Motor neuron (in vitro differentiated cells): ENCODE results near the gene ZRANB1. TPM values are rescaled to one million over a fixed set of nuclear protein-coding genes. Genes with fewer than 3 reads are reported as not detected.

Experiments
- ATAC-seq, 8 experiments: fragments of 200-7000 bp; cut with Tn5 transposase; replicated peaks in 6 of 8; 2 replicates each; pipeline ENCODE4 v1.8.0; 2021; ENCODE audit warnings: mild to moderate bottlenecking in 8 of 8, moderate library complexity in 8 of 8
- H3K27ac ChIP-seq, 2 donors: fragments of 250-450 bp; sonication (Bioruptor Pico); 2 replicates each; pipeline ENCODE4 v1.9.0; 2021; ENCODE audit warnings: antibody characterized with exemption in 2 of 2, mild to moderate bottlenecking in 2 of 2, moderate library complexity in 1 of 2
- H3K4me1 ChIP-seq, 2 donors: fragments of 250-450 bp; sonication (Bioruptor Pico); replicated peaks in 1 of 2; 2 replicates each; pipeline ENCODE4 v1.6.1; 2021; ENCODE audit warnings: antibody characterized with exemption in 2 of 2, mild to moderate bottlenecking in 2 of 2, moderate library complexity in 1 of 2
- H3K4me3 ChIP-seq, 5 donors: fragments of 250-450 bp; sonication (Bioruptor Pico); 2 replicates each; pipeline ENCODE4 v1.9.0; 2021; ENCODE audit warnings: antibody characterized with exemption in 5 of 5, mild to moderate bottlenecking in 5 of 5, moderate library complexity in 4 of 5
- WGBS, 10 experiments: fragments of 450-650 bp; shearing (Covaris generic); methylation state at CpG; one replicate each; pipeline ENCODE4 v1.0.0; 2022; 5-methylcytosine and 5-hydroxymethylcytosine counted together
- in situ Hi-C, 9 experiments: fragments of 400-800 bp; cut with MboI; loops; one replicate each; pipeline ENCODE4 v1.15.0; 2021; ENCODE audit warnings: low sequenced_read_pairs in 9 of 9, low pct_unique_long_range_greater_than_20kb in 2 of 9; ENCODE audit not compliant: unreplicated experiment in 9 of 9
- total RNA-seq, 8 experiments: library from RNA; unstranded; fragments of 300-600 nt; gene quantifications; 2 replicates each; pipeline versions ENCODE4 v1.2.3 to v1.2.4, GENCODE V29; 2022

The ZRANB1 gene
- total RNA-seq, 8 experiments from 2014 or later: 13.7 to 29.1 (median 23.7) TPM

DNA sequence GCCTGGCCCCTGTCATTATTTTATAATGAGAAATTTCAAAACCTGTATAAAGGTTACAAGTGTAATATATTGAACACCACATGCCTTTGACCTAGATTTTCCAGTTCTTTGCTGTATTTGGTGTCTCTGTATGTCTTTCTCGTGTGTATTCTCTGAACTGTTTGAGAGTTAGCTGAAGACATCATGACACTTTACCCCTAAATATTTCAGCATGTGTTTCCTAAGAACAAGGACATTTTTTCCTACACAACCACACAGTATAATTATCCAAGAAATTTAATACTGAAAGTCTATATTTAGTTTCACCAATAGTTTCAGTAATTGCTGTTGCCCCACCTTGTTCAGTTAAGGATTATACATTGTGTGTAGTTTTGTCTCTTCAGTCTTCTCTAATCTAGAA lies 14.8 kb downstream of the ZRANB1 start:
- 33 to 100% (median 95%) methylated on average over 1 of the region's 1 CpG; no CpG with 5 or more reads in 4 of the 10 experiments for WGBS, 10 experiments
- ATAC-seq: no peak
- in situ Hi-C loops: no loop called here
- Histone ChIP-seq H3K4me1 (peaks cover 5 to 6% of the 10 kb centered on the region in 2 donors), H3K27ac (no peak overlapping the region), H3K4me3 (no peak overlapping the region)

DNA sequence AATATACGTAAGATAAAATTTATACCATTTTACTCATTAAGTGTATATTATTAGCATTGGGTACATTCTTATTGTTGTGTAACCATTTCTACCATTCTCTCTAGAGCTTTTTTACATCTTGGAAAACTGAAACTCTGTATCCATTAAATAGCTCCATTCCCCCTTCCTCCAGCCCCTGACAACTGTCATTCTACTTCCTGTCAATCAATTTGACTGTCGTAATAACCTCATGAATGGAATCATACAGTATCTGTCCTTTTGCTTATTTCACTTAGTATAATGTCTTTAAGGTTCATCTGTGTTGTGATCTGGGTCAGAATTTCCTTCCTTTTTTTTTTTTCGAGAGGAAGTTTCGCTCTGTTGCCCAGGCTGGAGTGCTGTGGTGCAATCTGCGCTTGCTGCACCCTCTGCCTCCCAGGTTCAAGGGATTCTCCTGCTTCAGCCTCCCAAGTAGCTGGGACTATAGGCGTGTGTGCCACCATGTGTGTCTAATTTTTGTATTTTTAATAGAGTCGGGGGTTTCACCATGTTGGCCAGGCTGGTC lies 15.6 kb downstream of the ZRANB1 start:
- WGBS, 10 experiments: 88 to 100% (median 100%) methylated on average over 1 to 4 of the region's 7 CpGs; no CpG with 5 or more reads in 1 of the 10 experiments
- no peak overlapping the region for H3K4me3 ChIP-seq

DNA sequence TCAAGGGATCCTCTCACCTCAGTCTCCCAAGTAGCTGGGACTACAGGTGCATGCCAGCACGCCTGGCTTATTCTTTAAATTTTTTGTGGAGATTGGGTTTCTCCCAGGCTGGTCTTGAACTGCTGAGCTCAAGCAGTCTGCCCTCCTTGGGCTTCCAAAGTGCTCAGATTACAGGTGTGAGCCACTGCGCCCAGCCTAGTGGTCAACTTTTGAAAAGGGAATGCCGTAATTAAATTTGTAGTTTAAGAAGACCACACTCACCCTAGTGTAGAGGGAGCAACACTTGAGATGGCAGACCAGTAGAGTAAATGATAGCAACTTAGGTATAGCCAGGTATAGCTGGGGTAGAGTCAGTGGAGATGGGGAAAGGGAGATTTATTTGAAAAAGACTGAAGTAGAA lies 17.6 kb downstream of the ZRANB1 start:
- in situ Hi-C loops: no loop called here
- Histone ChIP-seq H3K27ac (no peak overlapping the region), H3K4me3 (no peak overlapping the region), H3K4me1 (peaks cover 5 to 6% of the 10 kb centered on the region in 2 donors)
- no peak for ATAC-seq
- 83 to 100% (median 100%) methylated on average over 1 to 3 of the region's 3 CpGs; no CpG with 5 or more reads in 4 of the 10 experiments for WGBS, 10 experiments

More for the DNA sequence above, 15.6 kb downstream of the ZRANB1 start:
- no peak overlapping the region for H3K27ac ChIP-seq
- in situ Hi-C loops: no loop called here
- ATAC-seq: no peak
- H3K4me1 ChIP-seq: peaks cover 5 to 6% of the 10 kb centered on the region in 2 donors

DNA sequence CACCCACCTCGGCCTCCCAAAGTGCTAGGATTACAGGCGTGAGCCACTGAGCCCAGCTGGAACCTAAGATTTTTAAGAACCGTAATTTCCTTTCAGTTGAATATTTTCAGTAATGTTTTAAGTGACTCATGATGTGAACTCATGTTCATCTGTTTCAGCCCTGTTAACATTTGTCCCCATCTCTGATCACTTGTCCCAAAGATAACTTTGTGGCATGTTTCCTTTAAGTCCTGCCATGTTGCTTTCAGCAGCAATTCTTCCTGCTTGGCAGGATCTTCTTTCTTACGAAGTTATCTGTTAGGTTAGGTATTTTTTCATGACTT lies 19.3 kb downstream of the ZRANB1 start:
- no peaks in the 10 kb centered on the region for H3K4me1 ChIP-seq
- H3K27ac ChIP-seq: no peak overlapping the region
- 16 to 100% (median 80%) methylated on average over 1 to 4 of the region's 4 CpGs; no CpG with 5 or more reads in 1 of the 10 experiments for WGBS, 10 experiments
- no peak overlapping the region for H3K4me3 ChIP-seq
- in situ Hi-C loops: no loop called here
- no peak for ATAC-seq

DNA sequence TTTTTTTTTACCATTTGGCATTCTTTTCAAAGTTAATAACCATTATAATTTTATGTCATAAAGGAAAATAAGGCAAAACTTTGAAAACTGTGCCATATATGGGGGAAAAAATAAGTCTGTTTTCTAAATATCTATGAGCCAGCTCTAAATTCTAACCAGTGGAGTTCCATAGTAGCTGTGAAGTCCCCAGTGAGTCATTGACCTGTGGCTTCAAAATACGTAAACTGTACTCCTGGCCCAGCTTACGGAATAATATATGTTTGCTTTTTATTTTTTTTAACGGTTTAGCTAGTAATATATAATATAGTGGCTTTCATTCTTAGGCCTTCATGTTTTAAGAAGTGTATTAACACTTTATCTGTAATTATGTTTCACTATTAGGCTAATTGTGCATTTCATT lies 20.5 kb downstream of the ZRANB1 start:
- in situ Hi-C loops: no loop called here
- Histone ChIP-seq H3K27ac (no peak overlapping the region), H3K4me3 (no peak overlapping the region), H3K4me1 (no peaks in the 10 kb centered on the region)
- no peak for ATAC-seq
- 60 to 100% (median 89%) methylated on average over 1 to 3 of the region's 3 CpGs for WGBS, 10 experiments

DNA sequence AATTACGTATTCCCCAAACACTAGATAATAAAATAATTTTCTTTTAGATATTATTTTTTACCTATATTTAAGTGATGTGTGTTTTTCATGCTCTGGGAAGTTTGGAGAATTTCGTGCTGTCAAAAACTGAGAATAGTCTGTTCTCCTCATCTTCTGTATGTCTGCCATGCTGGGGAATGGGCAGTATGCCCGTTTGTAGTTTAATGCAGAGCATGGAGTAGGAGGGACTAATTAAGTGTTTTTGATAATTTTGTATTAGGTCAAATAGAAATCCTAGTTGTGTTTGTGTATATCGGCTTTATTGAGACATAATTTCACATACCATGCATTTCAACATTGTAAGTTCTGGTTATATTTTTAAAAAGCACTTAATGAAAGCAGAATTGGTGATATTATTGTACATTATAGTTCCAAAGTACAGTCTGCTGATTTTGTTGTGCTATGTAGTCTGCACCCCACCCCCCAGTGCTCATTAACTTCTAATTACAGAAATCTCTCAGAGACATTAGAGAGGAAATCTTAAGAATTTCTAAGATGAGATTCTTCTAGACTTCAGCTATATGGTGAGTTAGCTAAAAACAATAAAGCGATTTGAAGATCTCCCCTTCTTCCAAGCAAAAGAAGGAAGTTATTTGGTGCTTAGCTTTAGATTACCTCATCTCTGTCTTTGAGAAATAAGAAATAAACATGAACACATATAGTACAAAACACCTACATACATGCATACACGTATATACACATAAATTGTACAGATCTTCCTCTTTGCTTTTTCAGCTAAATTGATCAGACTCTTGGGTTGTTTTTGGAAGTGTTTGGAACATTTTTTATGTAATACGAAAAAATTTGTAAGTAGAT lies 22.2 kb downstream of the ZRANB1 start:
- ATAC-seq: no peak
- H3K4me1 ChIP-seq: no peaks in the 10 kb centered on the region
- no peak overlapping the region for H3K27ac ChIP-seq
- H3K4me3 ChIP-seq: no peak overlapping the region
- in situ Hi-C loops: no loop called here
- WGBS, 10 experiments: 77 to 100% (median 91%) methylated on average over 3 to 7 of the region's 7 CpGs

DNA sequence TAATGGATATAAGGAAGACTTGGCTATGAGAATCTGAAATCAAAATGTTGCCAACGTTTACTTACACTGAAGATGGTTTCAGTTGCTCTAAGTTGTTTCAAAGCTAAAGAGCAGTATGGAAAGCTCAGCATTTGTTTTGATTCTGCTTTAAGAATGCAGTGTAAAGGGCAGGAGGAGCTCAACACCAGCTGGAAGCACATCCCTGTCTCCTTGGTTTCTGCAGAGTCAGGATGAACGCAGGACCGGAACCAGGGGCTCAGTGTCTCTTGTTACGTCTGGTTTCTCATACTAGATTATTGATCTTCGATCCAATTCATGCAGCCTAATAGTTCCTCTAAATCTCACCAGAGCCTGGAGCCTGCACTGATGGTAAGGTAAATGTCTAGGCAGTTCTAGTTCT lies 24.1 kb downstream of the ZRANB1 start:
- Histone ChIP-seq H3K4me3 (no peak overlapping the region), H3K4me1 (no peaks in the 10 kb centered on the region), H3K27ac (no peak overlapping the region)
- WGBS, 10 experiments: 52 to 100% (median 74%) methylated on average over 1 to 5 of the region's 5 CpGs; no CpG with 5 or more reads in 2 of the 10 experiments
- in situ Hi-C loops: no loop called here
- ATAC-seq: peak in 1 of 8 experiments; percentile 62

DNA sequence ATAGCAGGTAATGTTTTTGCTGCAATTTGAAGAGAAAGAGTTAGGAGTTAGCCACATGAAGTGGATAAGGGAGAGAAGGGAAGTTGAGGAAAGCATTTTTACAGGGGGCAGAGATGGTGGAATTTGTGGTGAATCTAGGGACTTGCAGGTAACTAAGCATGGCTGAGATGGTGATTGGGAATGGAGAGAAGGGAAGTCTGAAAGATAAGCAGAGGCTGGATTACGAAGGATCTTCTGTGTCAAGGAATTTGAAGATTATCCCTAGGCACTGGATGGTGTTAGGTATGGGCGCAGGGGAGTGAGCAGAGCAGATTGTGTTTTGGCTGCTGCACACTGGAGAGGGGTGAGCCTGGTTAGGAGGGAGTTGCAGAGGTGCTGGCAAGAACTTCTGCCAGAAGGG lies 25.3 kb downstream of the ZRANB1 start:
- ATAC-seq: no peak
- H3K4me3 ChIP-seq: no peak overlapping the region
- 80 to 100% (median 93%) methylated on average over 1 to 2 of the region's 2 CpGs; no CpG with 5 or more reads in 5 of the 10 experiments for WGBS, 10 experiments
- no peak overlapping the region for H3K27ac ChIP-seq
- in situ Hi-C loops: no loop called here
- no peaks in the 10 kb centered on the region for H3K4me1 ChIP-seq

DNA sequence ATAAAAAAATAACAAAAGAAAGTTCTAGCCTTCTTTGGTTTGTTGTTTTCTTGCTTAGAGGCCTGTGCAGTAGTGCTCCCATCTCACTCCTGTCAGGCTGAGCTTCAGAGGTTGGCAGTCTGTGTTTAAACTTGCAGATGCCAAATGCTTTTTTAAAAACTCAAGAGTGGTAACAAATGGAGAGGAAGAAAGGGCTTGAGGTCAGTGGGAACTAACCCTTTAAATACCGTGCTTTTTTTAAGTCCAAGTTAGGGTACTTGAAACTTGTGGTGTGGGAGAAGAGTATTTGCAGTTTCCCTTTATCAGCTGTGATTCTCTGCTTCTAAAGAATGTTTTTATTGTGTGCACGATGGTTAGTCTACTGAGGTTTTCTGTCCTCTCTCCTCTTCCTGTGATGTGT lies 29.4 kb downstream of the ZRANB1 start:
- peak in 1 of 8 experiments; percentile 22 for ATAC-seq
- Histone ChIP-seq H3K4me1 (no peaks in the 10 kb centered on the region), H3K4me3 (no peak overlapping the region), H3K27ac (no peak overlapping the region)
- 0 to 88% (median 53%) methylated on average over 1 to 2 of the region's 2 CpGs; no CpG with 5 or more reads in 1 of the 10 experiments for WGBS, 10 experiments
- in situ Hi-C loops: no loop called here

DNA sequence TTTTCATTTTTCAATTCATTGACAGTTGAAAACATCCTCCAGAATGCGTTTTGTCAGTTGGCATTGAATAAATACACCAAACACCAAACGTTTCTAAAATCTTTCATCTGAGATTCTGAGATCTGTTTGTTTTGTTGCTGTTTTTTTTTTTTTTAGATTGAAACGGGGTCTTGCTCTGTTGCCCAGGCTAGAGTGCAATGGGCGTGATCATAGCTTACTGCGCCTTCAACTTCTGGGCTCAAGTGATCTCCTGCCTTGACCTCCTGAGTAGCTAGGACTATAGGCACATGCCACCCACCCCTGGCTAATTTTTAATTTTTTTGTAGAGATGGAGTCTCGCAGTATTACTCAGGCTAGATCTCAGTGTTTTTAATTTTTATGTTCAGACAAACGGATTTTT lies 30.7 kb downstream of the ZRANB1 start:
- no peak overlapping the region for H3K27ac ChIP-seq
- H3K4me1 ChIP-seq: no peaks in the 10 kb centered on the region
- WGBS, 10 experiments: 68 to 100% (median 97%) methylated on average over 3 to 7 of the region's 7 CpGs; no CpG with 5 or more reads in 1 of the 10 experiments
- ATAC-seq: no peak
- in situ Hi-C loops: no loop called here
- no peak overlapping the region for H3K4me3 ChIP-seq

DNA sequence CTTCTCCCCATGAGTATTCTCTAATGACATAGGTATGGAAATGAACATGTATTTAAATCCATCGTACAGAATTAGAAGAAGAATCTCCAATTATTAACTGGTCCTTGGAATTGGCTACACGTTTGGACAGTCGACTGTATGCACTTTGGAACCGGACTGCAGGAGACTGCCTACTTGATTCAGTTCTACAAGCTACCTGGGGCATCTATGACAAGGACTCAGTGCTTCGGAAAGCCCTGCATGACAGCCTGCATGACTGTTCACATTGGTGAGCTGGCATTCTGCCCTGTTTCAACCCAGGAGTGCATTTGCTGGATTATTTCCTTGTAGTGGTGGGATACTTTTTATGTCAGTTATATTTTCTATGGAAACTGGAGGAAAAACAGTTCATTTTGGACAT lies 32.2 kb downstream of the ZRANB1 start:
- WGBS, 10 experiments: 80 to 100% (median 95%) methylated on average over 1 to 5 of the region's 5 CpGs
- H3K4me3 ChIP-seq: no peak overlapping the region

DNA sequence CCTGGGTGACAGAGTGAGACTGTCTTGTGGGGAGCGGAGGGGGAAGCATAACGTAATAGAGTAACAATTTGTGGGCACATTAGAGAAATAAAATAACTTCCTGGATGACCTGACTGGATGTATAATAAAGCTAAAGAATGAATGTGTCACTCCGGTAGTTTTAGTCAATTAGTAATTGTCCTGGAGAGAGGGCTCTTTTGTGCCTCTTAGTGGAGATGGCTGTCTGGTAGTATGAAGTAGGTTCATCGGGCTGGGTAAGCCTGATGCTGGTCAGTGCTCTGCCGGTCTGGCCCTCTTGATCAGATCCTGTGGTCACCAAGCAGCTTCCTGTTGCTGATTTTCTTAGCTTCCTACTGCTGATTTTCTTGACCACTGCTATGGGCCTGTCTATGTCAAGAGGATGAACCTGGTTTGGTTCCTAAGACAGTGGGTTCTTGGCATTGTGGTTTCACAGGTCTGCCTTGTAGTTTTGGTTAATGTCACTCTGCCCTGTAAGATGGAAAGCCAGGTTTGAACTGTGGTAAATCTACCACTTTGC lies 34.1 kb downstream of the ZRANB1 start:
- no peak overlapping the region for H3K27ac ChIP-seq
- no peak for ATAC-seq

More for the DNA sequence above, 32.2 kb downstream of the ZRANB1 start:
- in situ Hi-C loops: no loop called here
- Histone ChIP-seq H3K4me1 (peaks cover 8 to 10% of the 10 kb centered on the region in 2 donors), H3K27ac (no peak overlapping the region)
- ATAC-seq: no peak

DNA sequence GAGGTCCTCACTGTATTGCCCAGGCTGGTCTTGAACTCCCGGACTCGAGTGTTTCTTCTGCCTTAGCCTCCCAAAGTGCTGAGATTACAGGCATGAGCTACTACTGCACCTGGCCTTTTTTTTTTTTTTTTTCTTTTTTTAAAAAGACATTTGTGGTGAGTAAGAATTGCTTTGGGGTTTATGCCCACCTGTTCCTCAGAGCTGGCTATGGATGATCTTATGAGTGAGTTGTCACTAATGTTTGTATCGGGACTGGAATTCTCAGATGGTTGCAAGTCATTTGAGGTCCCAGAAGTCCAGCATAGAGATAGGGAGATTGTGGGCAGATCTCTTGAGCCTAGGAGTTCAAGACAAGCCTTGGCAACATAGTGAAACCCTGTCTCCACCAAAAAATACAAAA lies 35.2 kb downstream of the ZRANB1 start:
- in situ Hi-C loops: no loop called here
- WGBS, 10 experiments: 92 to 100% (median 100%) methylated on average over 1 to 3 of the region's 3 CpGs; no CpG with 5 or more reads in 3 of the 10 experiments
- ATAC-seq: no peak

More for the DNA sequence above, 34.1 kb downstream of the ZRANB1 start:
- in situ Hi-C loops: no loop called here
- Histone ChIP-seq H3K4me1 (peaks cover 8 to 10% of the 10 kb centered on the region in 2 donors), H3K4me3 (no peak overlapping the region)
- 84 to 100% (median 94%) methylated on average over 1 to 5 of the region's 5 CpGs; no CpG with 5 or more reads in 1 of the 10 experiments for WGBS, 10 experiments

More for the DNA sequence above, 35.2 kb downstream of the ZRANB1 start:
- Histone ChIP-seq H3K27ac (no peak overlapping the region), H3K4me1 (peaks cover 8 to 10% of the 10 kb centered on the region in 2 donors), H3K4me3 (no peak overlapping the region)
